ENCODE measurements around the gene SCYGR4.
"Not testable (repeated sequence)": the region's sequence is repeated elsewhere in the genome, so short reads cannot be mapped to it uniquely, and the experiment has no call there.

Gene SCYGR4

GRCh38 chr2:227657199-227657845 is 40.0 kb downstream of the SCYGR4 start:
- DNase-seq (ENCODE audit: extremely low read depth, insufficient read length), result no peak
- H3K4me3 ChIP-seq (replicated peaks; ENCODE audit: low read depth, low read length), result no peak overlapping the region
- no peaks in the 10 kb centered on the region for H3K36me3 ChIP-seq (ENCODE audit: control insufficient read depth, insufficient read depth, low read length)
- no peak for TF ChIP-seq CTCF (IDR thresholded peaks at IDR 0.05; ENCODE audit: insufficient read depth, low read length, poor library complexity, severe bottlenecking)
- H3K27me3 ChIP-seq (replicated peaks; ENCODE audit: control insufficient read depth, insufficient read depth, low read length), result no peaks in the 10 kb centered on the region

- DNase-seq (ENCODE audit: extremely low read depth, insufficient read length), result no peak
- Histone ChIP-seq H3K36me3 (ENCODE audit: control insufficient read depth, insufficient read depth, low read length) (no peaks in the 10 kb centered on the region), H3K27me3 (replicated peaks; ENCODE audit: control insufficient read depth, insufficient read depth, low read length) (no peaks in the 10 kb centered on the region), H3K4me3 (replicated peaks; ENCODE audit: low read depth, low read length) (no peak overlapping the region)
- no peak for TF ChIP-seq CTCF (IDR thresholded peaks at IDR 0.05; ENCODE audit: insufficient read depth, low read length, poor library complexity, severe bottlenecking)
These were observed 43.8 kb downstream of the SCYGR4 start for GRCh38 chr2:227661025-227661649.

GRCh38 chr2:227661827-227662226 is 44.5 kb downstream of the SCYGR4 start:
- H3K4me3 ChIP-seq (replicated peaks; ENCODE audit: low read depth, low read length), result no peak overlapping the region
- no peaks in the 10 kb centered on the region for H3K36me3 ChIP-seq (ENCODE audit: control insufficient read depth, insufficient read depth, low read length)
- TF ChIP-seq CTCF (IDR thresholded peaks at IDR 0.05; ENCODE audit: insufficient read depth, low read length, poor library complexity, severe bottlenecking), result no peak
- no peaks in the 10 kb centered on the region for H3K27me3 ChIP-seq (replicated peaks; ENCODE audit: control insufficient read depth, insufficient read depth, low read length)
- DNase-seq (ENCODE audit: extremely low read depth, insufficient read length), result no peak

GRCh38 chr2:227665189-227665940 is 48.1 kb downstream of the SCYGR4 start:
- Histone ChIP-seq H3K27me3 (replicated peaks; ENCODE audit: control insufficient read depth, insufficient read depth, low read length) (no peaks in the 10 kb centered on the region), H3K4me3 (replicated peaks; ENCODE audit: low read depth, low read length) (no peak overlapping the region), H3K36me3 (ENCODE audit: control insufficient read depth, insufficient read depth, low read length) (no peaks in the 10 kb centered on the region)
- no peak for DNase-seq (ENCODE audit: extremely low read depth, insufficient read length)
- no peak for TF ChIP-seq CTCF (IDR thresholded peaks at IDR 0.05; ENCODE audit: insufficient read depth, low read length, poor library complexity, severe bottlenecking)

- H3K27me3 ChIP-seq (replicated peaks; ENCODE audit: control insufficient read depth, insufficient read depth, low read length); H3K4me3 ChIP-seq (replicated peaks; ENCODE audit: low read depth, low read length); H3K36me3 ChIP-seq (ENCODE audit: control insufficient read depth, insufficient read depth, low read length); DNase-seq (ENCODE audit: extremely low read depth, insufficient read length): not testable (repeated sequence)
These were observed 49.4 kb downstream of the SCYGR4 start, which contains the start of gene SCYGR5 for GRCh38 chr2:227666631-227667170. TSS of gene SCYGR5 (plus strand) at chr2:227666804. CDS start at chr2:227666804, 0 bp downstream.
